Measurements from ENCODE around the gene KCNA10. TPM values are rescaled to one million over a fixed set of nuclear protein-coding genes. Genes with fewer than 3 reads are reported as not detected.

Gene KCNA10
- total RNA-seq, 1 donor from 2014 or later, result not detected

- Mint-ChIP-seq H3K27me3 (no peaks in the 10 kb centered on the region), H3K36me3 (ENCODE audit: low read depth) (no peaks in the 10 kb centered on the region), H3K4me1 (no peaks in the 10 kb centered on the region), H3K27ac (no peak overlapping the region), H3K4me3 (no peak overlapping the region), H3K9me3 (no peaks in the 10 kb centered on the region)
- ChIA-PET CTCF (interaction anchor here (0.7 to 4.7 kb wide), 42 partner anchors 11 to 471 kb away, joined by 3 to 72 read pairs (median 4); partner anchors contain the start of genes KCNA10, KCNC4, LAMTOR5 and RBM15), POLR2A (interaction anchor here (0.5 to 1.7 kb wide), 3 partner anchors 36 to 288 kb away, joined by 3 to 6 read pairs (median 4); partner anchors contain the start of gene RBM15)
- ATAC-seq (ENCODE audit: low read depth) (peak; percentile 86), DNase-seq (peak; percentile 50)
- intact Hi-C loops (cut with micrococcal nuclease), result loop anchor here (1.0 to 10.0 kb wide), 8 partner anchors 36 to 851 kb away; no protein-coding TSS in a partner anchor
- TF ChIP-seq CTCF (IDR thresholded peaks at IDR 0.05), result no peak
Measured at GRCh38 chr1:110495926-110496600, 22.9 kb downstream of the KCNA10 start.

GRCh38 chr1:110494522-110495406 lies 24.2 kb downstream of the KCNA10 start:
- intact Hi-C loops (cut with micrococcal nuclease), result loop anchor here (10.0 kb wide), 1 partner anchor 850 kb away; no protein-coding TSS in a partner anchor
- Mint-ChIP-seq H3K4me1 (no peaks in the 10 kb centered on the region), H3K27ac (no peak overlapping the region), H3K27me3 (no peaks in the 10 kb centered on the region), H3K4me3 (no peak overlapping the region), H3K9me3 (no peaks in the 10 kb centered on the region), H3K36me3 (ENCODE audit: low read depth) (no peaks in the 10 kb centered on the region)
- POLR2A ChIA-PET, result no interaction called here
- CTCF ChIA-PET, result interaction anchor here (1.3 to 4.7 kb wide), 11 partner anchors 12 to 440 kb away, joined by 3 to 72 read pairs (median 8); partner anchors contain the start of gene KCNC4
- no peak for DNase-seq
- no peak for TF ChIP-seq CTCF (IDR thresholded peaks at IDR 0.05)
- no peak for ATAC-seq (ENCODE audit: low read depth)

GRCh38 chr1:110494036-110494435 lies 24.9 kb downstream of the KCNA10 start:
- H3K36me3 Mint-ChIP-seq (ENCODE audit: low read depth), result no peaks in the 10 kb centered on the region

GRCh38 chr1:110493059-110493699 lies 25.8 kb downstream of the KCNA10 start:
- ATAC-seq (ENCODE audit: low read depth) (no peak), DNase-seq (no peak)
- no peaks in the 10 kb centered on the region for H3K4me1 Mint-ChIP-seq
- H3K4me3 Mint-ChIP-seq, result no peak overlapping the region
- no peak overlapping the region for H3K27ac Mint-ChIP-seq
- H3K9me3 Mint-ChIP-seq, result no peaks in the 10 kb centered on the region
- no peaks in the 10 kb centered on the region for H3K36me3 Mint-ChIP-seq (ENCODE audit: low read depth)
- intact Hi-C loops (cut with micrococcal nuclease), result loop anchor here (10.0 kb wide), 1 partner anchor 848 kb away; no protein-coding TSS in a partner anchor
- CTCF ChIA-PET, result no interaction called here
- POLR2A ChIA-PET, result no interaction called here
- H3K27me3 Mint-ChIP-seq, result no peaks in the 10 kb centered on the region
- no peak for TF ChIP-seq CTCF (IDR thresholded peaks at IDR 0.05)

More at GRCh38 chr1:110494036-110494435, 24.9 kb downstream of the KCNA10 start:
- DNase-seq, result no peak
- no peaks in the 10 kb centered on the region for H3K27me3 Mint-ChIP-seq
- ChIA-PET CTCF (interaction anchor here (1.3 kb wide), 1 partner anchor 30 kb away, joined by 3 read pairs; no protein-coding TSS in a partner anchor), POLR2A (no interaction called here)
- H3K9me3 Mint-ChIP-seq, result no peaks in the 10 kb centered on the region
- TF ChIP-seq CTCF (IDR thresholded peaks at IDR 0.05), result no peak
- no peak overlapping the region for H3K4me3 Mint-ChIP-seq
- intact Hi-C loops (cut with micrococcal nuclease), result loop anchor here (10.0 kb wide), 1 partner anchor 849 kb away; no protein-coding TSS in a partner anchor
- H3K27ac Mint-ChIP-seq, result no peak overlapping the region
- ATAC-seq (ENCODE audit: low read depth), result no peak
- H3K4me1 Mint-ChIP-seq, result no peaks in the 10 kb centered on the region

Data from activated B cell treated with CpG ODN at 0.5 μM for 24 hours (primary cell).